Mucosa of descending colon (tissue), 3 donors: ENCODE results near the gene NPAS3. TPM values are rescaled to one million over a fixed set of nuclear protein-coding genes. Genes with fewer than 3 reads are reported as not detected.
A peak's percentile ranks its signal among the peaks of the same experiment; 100 is the strongest.

Experiments
- ATAC-seq: fragments of 200-7000 bp; cut with Tn5 transposase; one replicate; pipeline ENCODE4 v1.9.1; 2020; ENCODE audit warnings: mild to moderate bottlenecking, moderate library complexity
- DNase-seq, 3 donors: peaks; one replicate each; pipeline ENCODE4 v3.0.0-alpha.2; 2020
- H3K36me3 ChIP-seq: fragments of 200-600 bp; one replicate; pipeline ENCODE4 v1.8.0; 2021; ENCODE audit warnings: low read depth, mild to moderate bottlenecking
- H3K4me1 ChIP-seq: fragments of 200-600 bp; one replicate; pipeline ENCODE4 v1.8.0; 2021; ENCODE audit warnings: low read depth, mild to moderate bottlenecking
- H3K4me3 ChIP-seq: fragments of 200-600 bp; one replicate; pipeline ENCODE4 v1.8.0; 2021; ENCODE audit warnings: mild to moderate bottlenecking
- H3K9me3 ChIP-seq: fragments of 200-600 bp; one replicate; pipeline ENCODE4 v1.8.0; 2021; ENCODE audit warnings: mild to moderate bottlenecking
- CTCF ChIP-seq: fragments of 200-600 bp; IDR thresholded peaks from one replicate; pipeline ENCODE4 v1.8.0; 2022; ENCODE audit warnings: antibody characterized with exemption, mild to moderate bottlenecking
- intact Hi-C, 2 donors: fragments of 100-400 bp; cut with DNase I in 1 of 2; cut with micrococcal nuclease in 1 of 2; formaldehyde crosslinking; loops; one replicate each; pipeline versions ENCODE4 v1.11.0 to v1.11.1; 2022; cut with DNase I, micrococcal nuclease
- total RNA-seq, 3 donors: library from RNA; stranded (reverse); fragmentation: NEBNext Ultra II Directional in 2 of 3; extraction: Animal tissue kit (Norgen Biotek cat#: 25700) in 2 of 3; gene quantifications; one replicate each; pipeline versions ENCODE4 v1.2.1 to v1.2.4, GENCODE V29; 2021 to 2023
- donor health status: DM: no; HTN: no; CAD: no; lungs with moderate emphysema.
- donor health status: DM: no; HTN: no; CAD: no.
- donor health status: DM: no; HTN: yes; CAD: no.

Gene NPAS3
- total RNA-seq, 3 donors from 2014 or later = 0.65 to 9.7 (median 2.0) TPM

GRCh38 chr14:33287189-33287588 lies 348.5 kb downstream of the NPAS3 start:
- peak; percentile 97 for ATAC-seq

DNA sequence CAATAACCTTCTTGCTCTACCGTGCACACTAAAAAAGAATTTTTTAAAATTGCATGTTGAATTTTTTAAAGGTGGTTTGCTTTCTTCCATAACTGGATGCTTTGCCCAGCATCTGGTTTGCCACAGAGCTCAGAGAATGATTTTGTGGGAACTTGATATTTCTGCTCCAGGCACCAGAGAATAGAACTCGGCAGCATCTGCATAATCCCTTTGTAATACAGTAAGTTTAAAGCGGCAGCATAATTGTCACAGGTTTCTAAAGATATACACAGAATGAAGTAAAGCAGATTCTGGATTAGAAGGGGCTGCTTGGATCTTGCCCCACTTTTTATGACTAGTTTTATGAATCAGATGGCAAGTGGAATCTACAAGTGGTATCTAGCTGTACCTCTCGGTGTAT lies 352.0 kb downstream of the NPAS3 start:
- Histone ChIP-seq H3K4me3 (no peak overlapping the region), H3K36me3 (no peaks in the 10 kb centered on the region), H3K9me3 (no peaks in the 10 kb centered on the region), H3K4me1 (peaks cover 5% of the 10 kb centered on the region)
- no peak for DNase-seq
- no peak for TF ChIP-seq CTCF
- ATAC-seq = no peak
- intact Hi-C loops = no loop called here

More at GRCh38 chr14:33287189-33287588, 348.5 kb downstream of the NPAS3 start:
- DNase-seq = peak; percentile 51 to 66 (median 56)
- TF ChIP-seq CTCF = no peak
- Histone ChIP-seq H3K9me3 (no peaks in the 10 kb centered on the region), H3K4me1 (peaks cover 5% of the 10 kb centered on the region), H3K4me3 (no peak overlapping the region), H3K36me3 (no peaks in the 10 kb centered on the region)
- intact Hi-C loops = no loop called here

GRCh38 chr14:33291529-33292104 lies 352.9 kb downstream of the NPAS3 start:
- Histone ChIP-seq H3K36me3 (no peaks in the 10 kb centered on the region), H3K4me1 (peaks cover 5% of the 10 kb centered on the region), H3K4me3 (no peak overlapping the region), H3K9me3 (no peaks in the 10 kb centered on the region)
- DNase-seq = no peak
- TF ChIP-seq CTCF = no peak
- no peak for ATAC-seq
- intact Hi-C loops = no loop called here

DNA sequence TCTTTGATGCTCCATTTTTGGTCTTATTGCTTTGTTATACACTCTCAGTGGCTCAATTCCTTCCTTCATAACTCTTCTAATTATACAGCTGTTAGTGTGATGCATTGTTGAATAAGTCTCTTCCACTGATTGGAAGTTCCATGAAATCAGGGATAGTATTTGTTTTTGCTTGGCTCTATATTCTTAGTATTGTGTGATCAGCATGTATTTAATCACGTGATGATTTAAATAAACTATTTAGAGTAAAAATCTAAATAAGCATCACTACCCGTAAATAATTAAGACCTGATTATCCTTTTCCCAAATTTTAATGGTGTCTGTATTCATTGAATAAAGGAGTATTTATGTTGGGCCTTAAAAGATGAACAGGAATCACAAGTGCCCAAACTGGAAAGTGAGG lies 355.7 kb downstream of the NPAS3 start:
- Histone ChIP-seq H3K9me3 (no peaks in the 10 kb centered on the region), H3K4me1 (no peaks in the 10 kb centered on the region), H3K4me3 (no peak overlapping the region), H3K36me3 (no peaks in the 10 kb centered on the region)
- intact Hi-C loops = no loop called here
- ATAC-seq (no peak), DNase-seq (no peak)
- no peak for TF ChIP-seq CTCF

DNA sequence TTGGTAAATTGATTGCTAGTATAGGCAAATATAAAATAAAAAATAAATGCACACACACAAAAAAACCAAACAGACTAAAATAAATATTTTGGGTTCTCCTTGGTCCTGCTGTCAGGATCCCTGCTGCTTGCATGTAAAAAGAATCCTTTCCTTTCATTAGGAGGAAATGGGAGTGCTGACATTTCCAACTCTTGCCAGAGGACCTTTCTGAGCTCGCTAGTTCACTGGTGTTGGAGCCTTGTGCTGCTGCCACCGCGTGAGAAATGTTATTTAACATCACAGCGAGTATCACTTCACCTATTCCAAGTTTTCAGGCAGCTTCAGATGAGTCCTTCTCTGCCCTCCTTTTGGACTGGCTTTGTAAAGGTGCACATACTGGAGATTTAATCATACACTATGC lies 358.9 kb downstream of the NPAS3 start:
- no peaks in the 10 kb centered on the region for H3K9me3 ChIP-seq
- no peaks in the 10 kb centered on the region for H3K4me1 ChIP-seq
- DNase-seq = no peak
- no peak overlapping the region for H3K4me3 ChIP-seq
- no peak for ATAC-seq
- intact Hi-C loops = no loop called here
- no peak for TF ChIP-seq CTCF
- H3K36me3 ChIP-seq = no peaks in the 10 kb centered on the region

- no peak for TF ChIP-seq CTCF
- ATAC-seq (no peak), DNase-seq (no peak)
- Histone ChIP-seq H3K36me3 (no peaks in the 10 kb centered on the region), H3K4me1 (no peaks in the 10 kb centered on the region), H3K4me3 (no peak overlapping the region), H3K9me3 (no peaks in the 10 kb centered on the region)
- intact Hi-C loops = no loop called here
These were observed 369.1 kb downstream of the NPAS3 start for GRCh38 chr14:33307691-33308251.
